GM18526 (cell line): ENCODE data around the gene HYAL1.

ENCODE experiments used
- POLR2A ChIP-seq: IDR thresholded peaks from 3 replicates; pipeline ENCODE4 v1.6.1; 2011; ENCODE audit not compliant: insufficient read length; ENCODE audit errors: extremely low read depth

Gene HYAL1

DNA sequence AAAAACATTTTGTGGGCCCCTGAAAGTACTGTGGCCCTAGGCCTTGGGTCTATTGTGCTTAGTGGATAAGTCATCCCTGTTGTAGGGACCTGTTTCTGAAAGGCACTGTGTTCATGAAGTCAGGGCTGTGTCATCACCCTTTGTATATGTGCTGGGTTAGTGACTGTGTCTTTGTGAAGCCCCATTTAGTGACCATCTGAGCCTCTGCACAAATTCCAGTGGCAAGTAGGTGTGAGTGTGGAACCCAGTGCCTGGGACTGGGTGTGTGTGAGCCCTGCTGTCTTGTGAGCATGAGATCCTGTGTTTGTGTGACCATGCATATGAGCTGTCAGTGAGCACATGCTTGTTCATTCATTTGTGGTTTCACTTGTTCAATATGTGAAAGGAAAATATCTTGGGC lies 1.2 kb upstream of the HYAL1 start:
- no peak for TF ChIP-seq POLR2A

DNA sequence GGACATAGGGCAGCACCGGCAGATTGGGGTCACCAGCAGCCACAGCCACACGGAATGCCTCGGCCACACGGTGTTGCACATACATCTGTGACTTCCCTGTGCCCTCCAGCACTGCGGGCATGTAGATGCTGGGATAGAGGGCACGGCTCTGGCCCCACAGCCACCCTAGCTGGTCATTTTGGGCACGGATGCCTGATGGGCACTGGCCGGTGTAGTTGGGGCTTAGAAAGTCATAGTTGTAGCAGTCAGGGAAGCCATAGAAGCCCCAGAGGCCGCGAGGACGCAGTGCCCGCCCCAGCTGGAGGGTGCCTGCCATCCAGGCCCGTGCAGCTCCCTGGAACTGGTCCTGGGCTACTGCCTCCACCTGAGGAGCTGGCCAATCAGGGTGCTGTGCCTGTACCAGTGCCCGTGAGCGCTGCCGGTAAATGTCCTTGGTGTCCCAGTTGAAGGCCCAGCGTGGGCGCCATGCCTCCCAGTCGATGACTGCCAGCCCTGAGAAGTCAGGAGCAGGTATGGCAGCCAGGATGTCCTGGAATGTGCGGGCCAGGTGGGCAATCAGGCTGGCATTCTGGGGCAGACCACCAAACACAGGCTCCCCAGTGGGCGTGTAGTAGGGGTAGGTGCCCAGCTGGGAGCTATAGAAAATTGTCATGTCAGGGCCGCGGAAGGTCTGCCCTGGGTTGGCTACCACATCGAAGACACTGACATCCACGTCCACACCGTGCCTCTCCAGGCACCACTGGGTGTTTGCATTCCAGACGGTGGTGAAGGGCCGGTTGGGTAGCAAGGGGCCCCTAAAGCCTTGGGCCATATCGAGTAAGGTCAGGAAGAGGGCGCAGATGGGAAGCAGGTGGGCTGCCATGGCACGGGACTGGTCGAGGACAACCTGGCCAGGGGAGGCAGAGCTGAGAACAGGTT lies 1.0 kb downstream of the HYAL1 start:
- TF ChIP-seq POLR2A: no peak

DNA sequence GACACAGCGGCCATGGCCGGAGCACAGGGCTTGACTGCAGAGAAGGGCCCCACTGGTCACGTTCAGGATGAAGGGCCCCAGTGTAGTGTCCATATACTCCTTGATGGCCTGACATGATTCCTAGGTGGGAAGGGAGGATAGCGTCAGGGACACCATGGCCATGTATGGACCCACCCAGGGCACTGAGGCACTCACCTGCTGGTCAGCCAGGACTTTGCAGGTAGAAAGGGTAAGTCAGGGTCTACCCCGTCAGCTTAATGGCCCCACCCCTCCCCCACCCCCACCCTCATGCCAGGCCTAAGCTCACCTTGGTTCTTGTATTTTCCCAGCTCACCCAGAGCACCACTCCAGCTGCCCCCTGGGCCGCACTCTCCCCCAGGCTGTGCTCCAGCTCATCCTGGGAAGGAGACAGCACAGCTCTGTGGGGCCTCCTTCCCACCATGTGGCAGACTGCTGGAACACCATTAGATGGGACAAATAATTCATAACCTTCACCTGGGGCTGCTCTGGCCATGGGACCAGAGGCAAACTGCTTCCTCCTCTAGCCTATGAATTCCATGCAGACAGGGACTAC lies 2.6 kb downstream of the HYAL1 start:
- no peak for TF ChIP-seq POLR2A

DNA sequence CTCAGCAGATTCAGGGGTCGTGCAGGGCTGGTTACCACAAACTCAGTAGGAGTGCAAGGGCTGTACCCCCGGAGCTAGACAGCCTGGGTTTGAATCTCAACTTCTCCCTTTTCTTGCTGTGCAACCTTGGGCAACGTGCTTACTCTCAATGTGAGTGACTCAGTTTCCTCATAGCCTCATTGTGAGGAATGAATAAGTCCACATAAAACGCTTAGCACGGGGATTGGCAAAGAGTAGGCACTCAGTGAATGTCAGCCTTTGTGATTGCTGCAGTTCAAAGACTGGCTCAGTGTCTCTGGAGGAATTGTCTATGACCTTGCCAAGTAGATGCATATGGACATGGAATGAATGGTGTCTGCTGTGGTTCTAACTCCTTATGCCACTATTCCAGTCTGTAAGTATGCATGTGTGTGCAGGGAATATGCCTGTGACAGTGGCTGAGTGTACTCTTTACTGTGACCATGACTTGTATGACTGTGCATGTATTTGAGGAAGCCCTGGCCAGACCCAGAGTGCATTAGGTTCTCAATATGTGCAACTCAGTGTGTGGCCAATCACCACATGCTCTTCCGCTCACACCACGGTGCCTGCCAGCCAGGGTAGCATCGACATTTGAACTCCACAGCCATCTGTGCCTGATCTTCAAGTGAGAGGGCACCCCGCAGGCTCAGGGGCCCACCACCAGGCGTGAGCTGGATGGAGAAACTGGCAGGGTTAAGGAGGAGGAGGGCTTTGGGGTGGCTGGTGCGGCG lies 3.3 kb downstream of the HYAL1 start:
- TF ChIP-seq POLR2A: no peak

DNA sequence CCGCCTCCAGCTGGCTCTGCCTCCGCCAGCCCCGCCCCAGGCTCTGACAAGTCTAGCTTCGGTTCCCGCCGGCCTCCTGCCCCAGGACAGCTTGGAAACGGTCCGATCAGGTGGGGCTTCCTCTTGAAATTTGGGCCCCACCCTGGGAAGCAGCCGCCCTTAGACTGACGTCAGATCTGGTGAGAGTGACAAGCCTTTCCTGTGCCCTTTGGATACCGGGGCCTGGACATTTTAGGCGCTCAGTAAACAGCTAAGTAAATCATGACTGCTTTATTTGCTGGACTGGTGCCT lies 3.8 kb downstream of the HYAL1 start:
- no peak for TF ChIP-seq POLR2A

DNA sequence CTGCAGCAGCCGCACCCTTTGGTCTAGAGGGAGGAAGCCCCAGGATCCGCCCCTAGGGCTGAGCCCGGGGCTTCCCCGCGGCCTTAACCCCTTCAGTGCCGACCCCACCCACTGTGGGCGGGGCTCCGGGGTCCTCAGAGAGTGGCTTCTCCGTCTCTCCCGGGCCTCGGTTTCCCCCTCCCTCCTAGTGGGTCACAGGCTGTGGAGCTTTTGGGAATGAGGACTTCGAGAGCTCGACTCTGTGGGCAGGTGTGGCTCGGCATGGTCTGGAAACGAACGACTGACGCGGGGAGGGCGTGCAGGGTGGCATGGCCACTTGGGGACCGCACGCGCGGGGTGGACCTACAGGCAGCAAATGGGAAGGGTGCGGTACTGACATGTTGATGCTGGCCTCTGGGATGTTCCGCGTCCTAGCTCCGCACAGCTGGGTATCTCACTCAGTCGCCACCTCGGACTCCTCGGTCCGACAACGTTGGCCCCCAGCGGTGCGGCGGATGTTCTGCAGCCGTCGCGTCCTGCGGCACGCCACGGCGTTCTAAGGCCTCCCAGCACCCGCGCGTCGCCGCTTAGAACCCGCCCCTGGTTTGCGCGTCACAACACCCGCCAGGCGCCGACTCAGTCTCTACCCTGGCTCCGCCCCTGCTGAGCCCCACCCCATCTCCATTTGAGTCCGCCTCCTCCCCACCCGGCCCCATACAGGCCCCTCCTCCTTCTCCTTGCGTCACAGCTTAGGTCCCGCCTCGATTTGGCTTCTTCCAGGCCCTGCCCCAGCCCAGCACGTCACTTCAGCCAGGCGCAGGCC lies 4.3 kb downstream of the HYAL1 start, which contains the start of the genes HYAL3 and NAA80:
Gene HYAL3 (minus strand): TSS at position 570 of the 802 bp plus-strand sequence. CDS start 3,803 bp downstream, outside the sequence.
Gene NAA80 (minus strand): TSS at position 570 of the 802 bp plus-strand sequence. CDS start 1,942 bp downstream, outside the sequence.
- TF ChIP-seq POLR2A: peak; percentile 79

DNA sequence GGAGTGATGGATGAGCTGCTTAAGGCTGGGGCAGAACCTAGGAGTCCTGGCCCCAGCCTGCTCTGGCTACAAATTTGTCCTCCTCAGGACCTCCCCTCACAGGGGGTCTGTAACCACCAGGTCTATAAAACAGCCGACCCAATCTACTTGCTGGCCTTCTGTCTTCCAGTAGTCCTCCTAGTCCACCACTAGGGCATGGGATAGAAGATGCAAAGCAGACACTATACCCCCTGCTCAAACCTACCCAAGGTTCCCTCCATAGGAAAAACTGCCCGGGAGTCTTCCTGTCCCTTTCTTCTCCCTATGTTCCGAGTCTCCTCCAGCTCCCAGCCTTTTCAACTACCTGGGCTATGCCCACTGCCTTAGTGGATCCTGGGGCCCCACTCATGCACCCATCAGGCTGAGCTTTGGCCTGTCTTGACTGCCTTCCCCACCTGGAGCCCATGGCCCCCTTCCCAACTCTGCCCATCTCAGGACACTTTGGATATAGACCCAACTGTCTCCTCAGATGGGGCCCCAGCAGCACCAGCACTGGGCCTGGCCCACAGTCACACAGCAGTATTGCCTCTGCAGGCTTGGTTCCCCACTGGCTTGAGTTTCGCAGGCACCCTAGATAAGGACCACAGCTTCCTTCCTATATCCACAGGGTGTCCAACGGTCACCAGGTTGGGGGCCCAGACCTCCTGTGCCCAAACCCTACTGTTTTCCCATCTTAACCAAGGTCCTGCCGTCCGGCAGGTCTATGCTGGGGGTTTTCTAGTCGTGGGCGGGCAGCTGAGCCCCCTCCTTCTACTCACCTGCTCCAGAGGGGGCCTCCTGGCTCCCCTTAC lies 5.3 kb downstream of the HYAL1 start:
- no peak for TF ChIP-seq POLR2A

DNA sequence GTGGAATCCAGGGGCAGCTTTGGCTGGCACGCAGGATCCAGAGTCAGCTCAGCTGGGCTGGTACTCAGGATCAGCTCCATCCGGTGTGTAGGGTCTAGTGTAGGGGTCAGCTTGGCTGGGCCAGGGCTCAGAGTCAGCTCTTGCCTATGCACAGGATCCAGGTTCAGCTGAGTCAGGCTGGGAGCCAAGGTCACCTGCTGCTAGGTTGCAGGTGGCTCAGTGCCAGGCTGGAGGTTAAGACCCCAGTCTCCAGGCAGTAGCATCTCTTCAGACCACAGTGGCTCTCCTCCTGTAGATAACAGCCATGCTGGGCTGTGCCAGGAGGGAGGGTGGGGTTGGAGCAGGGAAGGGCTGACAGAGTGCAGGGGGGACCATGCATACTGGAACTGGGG lies 6.0 kb downstream of the HYAL1 start:
- no peak for TF ChIP-seq POLR2A

DNA sequence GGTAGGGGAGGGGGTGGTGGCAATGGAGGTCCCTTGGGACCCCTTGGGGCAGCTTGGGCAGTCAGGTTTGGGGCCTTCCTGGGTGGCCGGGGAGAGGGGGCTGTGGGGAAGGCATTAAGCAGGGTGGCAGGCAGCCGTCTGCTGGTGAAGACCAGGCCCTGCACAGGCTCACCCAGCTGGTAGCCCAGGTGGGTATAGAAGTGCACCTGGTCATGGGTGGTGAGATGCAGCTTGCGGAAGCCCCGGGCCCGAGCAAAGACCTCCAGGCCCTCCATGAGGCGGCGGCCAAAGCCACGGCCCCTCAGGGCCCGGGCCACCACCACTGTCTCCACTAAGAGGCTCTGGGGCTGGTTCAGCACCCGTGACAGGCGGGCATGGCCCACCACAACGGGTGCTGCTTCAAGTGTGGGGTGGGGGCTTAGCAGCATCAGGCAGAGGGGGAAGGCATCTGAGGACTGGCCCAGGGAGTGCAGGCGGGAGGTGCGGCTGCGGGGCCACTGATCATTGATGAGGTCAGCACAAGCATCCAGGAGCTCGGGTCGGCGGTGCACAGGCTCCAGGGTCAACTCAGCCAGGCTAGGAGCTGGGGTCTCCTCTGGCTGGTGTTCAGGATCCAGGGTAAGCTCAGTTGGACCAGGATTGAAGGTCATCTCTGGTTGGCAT lies 6.5 kb downstream of the HYAL1 start:
- no peak for TF ChIP-seq POLR2A

DNA sequence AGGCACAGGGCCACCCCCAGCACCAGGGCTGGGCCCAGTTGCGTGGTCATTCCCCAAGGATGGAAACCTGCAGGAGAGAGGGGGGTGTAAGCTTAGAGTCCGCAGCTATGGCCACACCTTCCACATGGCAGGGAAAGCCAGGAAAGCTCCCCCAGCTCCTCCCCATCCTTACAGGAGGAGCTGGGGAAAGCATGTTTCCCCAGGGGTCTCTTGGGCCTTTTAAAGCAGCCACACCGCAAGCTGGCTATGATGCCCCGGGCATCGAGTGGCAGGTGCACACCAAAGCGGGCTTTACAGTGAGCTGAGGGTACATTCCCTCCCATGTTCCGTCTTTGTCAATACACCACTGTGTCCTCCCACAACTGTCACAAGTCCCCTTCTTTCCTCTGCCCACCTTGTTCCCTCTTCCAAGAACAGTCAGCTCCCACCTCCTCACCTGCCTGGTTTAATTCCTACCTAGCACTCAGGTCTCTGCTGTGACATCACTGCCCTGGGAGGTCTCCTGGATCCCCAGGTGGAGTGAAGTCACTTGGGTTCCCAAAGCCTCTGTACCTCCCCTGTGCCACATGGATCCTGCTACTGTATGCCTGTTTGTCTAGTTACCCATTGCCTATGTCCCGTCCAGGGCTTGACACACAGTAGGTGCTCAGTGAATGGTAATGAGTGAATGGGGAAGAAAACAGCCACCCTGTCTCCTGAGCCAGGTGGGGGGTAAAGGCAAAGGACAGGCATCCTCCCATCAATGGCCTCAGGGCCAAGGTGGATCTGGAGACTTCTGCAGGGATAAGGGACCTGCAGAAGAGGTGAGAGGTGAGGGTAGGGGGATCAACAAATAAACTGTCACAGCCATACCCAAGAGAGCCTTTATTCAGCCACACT lies 7.6 kb downstream of the HYAL1 start:
- TF ChIP-seq POLR2A: no peak

DNA sequence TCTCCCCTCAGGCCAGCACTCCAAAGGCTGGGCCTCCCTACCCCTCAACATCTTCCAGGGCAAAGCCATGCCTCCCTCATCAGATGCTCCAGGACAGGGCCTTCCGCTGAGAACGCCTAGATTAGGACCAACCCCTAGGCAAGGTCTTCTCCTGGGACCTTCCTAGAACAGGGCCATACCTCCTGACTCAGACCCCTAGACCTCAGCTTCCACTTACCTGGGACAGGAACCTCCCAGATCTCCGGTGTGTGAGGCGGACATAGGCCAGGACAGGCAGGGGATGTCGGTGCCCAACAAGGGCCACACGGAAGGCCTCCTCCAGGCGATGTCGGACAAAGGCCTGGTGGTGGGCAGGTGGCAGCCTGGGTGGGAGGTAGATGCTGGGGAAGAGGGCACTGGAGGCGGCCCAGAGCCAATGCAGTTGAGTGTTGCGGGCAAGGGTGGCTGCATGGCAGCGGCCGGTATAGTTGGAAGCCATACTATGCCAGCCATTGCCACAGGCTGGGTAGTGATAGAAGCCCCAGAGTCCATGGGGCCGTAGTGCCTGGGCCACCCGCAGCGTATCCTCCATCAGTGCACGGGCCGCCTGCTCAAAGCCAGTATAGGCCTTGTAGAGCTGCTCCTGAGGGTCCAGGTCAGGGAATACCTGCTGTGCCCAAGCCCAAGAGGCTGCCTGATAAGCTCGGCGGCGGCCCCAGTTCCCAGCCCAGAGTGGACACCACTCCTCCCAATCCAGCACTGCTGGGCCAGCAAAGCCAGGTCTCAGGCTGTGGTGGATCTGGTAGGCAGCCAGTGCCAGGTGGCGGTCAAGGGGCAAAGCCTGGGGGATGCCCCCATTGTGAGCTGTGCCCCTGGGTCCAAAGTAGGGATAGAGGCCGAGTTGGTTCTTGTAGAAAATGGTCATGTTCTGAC lies 8.6 kb downstream of the HYAL1 start:
- no peak for TF ChIP-seq POLR2A

DNA sequence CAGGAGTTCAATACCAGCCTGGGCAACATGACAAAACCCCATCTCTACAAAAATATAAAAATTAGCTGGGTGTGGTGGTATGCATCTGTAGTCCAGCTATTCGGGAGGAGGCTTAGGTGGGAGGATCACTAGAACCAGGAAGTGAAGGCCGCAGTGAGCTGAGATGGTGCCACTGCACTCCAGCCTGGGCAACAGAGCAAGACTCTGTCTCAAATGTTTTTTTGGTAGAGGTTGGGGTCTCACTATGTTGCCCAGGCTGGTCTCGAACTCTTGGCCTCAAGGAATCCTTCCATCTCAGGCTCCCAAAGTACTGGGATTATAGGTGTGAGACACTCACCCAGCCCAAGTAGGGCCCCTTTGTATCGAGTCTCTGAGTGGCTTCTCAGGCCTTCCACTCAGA lies 9.3 kb downstream of the HYAL1 start:
- no peak for TF ChIP-seq POLR2A
